Parathyroid adenoma (tissue), 2 donors: ENCODE results near the gene OR5L1.

Experiments
- H2AFZ ChIP-seq: fragments of 300-600 bp; sonication (generic); one replicate; pipeline ENCODE4 v1.7.0; 2017; ENCODE audit warnings: antibody characterized with exemption, mild to moderate bottlenecking
- H3K27ac ChIP-seq: fragments of 300-600 bp; sonication (generic); one replicate; pipeline ENCODE4 v1.7.0; 2017
- H3K27me3 ChIP-seq: fragments of 300-600 bp; sonication (generic); one replicate; pipeline ENCODE4 v1.7.0; 2017; ENCODE audit warnings: low read length; ENCODE audit not compliant: control insufficient read depth, insufficient read depth
- H3K36me3 ChIP-seq: fragments of 300-600 bp; sonication (generic); one replicate; pipeline ENCODE4 v1.7.0; 2017; ENCODE audit warnings: low read length; ENCODE audit not compliant: control insufficient read depth, insufficient read depth
- H3K4me1 ChIP-seq: fragments of 300-600 bp; sonication (generic); one replicate; pipeline ENCODE4 v1.7.0; 2017; ENCODE audit warnings: control low read depth
- H3K4me2 ChIP-seq: fragments of 300-600 bp; sonication (generic); one replicate; pipeline ENCODE4 v1.7.0; 2017; ENCODE audit warnings: low read length
- H3K4me3 ChIP-seq: fragments of 300-600 bp; sonication (generic); one replicate; pipeline ENCODE4 v1.7.0; 2017; ENCODE audit warnings: low read depth, low read length
- H3K79me2 ChIP-seq: fragments of 300-600 bp; sonication (generic); one replicate; pipeline ENCODE4 v1.7.0; 2017; ENCODE audit warnings: control low read depth
- H3K9ac ChIP-seq: fragments of 300-600 bp; sonication (generic); one replicate; pipeline ENCODE4 v1.7.0; 2017; ENCODE audit warnings: mild to moderate bottlenecking
- H3K9me3 ChIP-seq: fragments of 300-600 bp; sonication (generic); one replicate; pipeline ENCODE4 v1.7.0; 2017; ENCODE audit warnings: low read length; ENCODE audit not compliant: control insufficient read depth
- TF ChIP-seq, protein P1 (sequence below): fragments of 300-600 bp; sonication (generic); IDR thresholded peaks from one replicate; pipeline ENCODE4 v1.7.0; 2017; ENCODE audit warnings: antibody characterized with exemption, mild to moderate bottlenecking
- donor health status: primary hyperparathyroidism.

The OR5L1 gene

DNA sequence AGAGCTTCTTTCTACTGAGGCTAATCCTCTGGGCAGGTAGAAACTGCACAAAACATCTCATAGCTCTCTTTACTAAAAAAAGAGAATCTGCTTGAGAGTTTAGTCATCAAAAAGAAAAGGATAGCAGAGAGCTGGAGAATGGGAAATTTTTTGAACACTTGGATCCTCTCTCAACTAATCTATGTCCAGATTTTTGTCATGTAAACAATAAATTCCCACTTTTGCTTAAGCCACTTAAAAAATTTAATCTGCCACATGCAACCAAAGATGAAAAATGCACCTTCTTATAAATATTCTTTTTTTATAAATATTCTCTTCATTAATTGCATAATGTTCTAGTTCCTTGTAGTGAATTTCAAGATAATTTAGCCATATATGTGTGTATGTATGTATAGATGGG is 37.9 kb downstream of the OR5L1 start:
- no peak overlapping the region for H3K4me2 ChIP-seq
- H3K36me3 ChIP-seq, result no peaks in the 10 kb centered on the region
- H3K4me3 ChIP-seq, result no peak overlapping the region
- H2AFZ ChIP-seq, result no peak overlapping the region
- TF ChIP-seq, protein P1, sequence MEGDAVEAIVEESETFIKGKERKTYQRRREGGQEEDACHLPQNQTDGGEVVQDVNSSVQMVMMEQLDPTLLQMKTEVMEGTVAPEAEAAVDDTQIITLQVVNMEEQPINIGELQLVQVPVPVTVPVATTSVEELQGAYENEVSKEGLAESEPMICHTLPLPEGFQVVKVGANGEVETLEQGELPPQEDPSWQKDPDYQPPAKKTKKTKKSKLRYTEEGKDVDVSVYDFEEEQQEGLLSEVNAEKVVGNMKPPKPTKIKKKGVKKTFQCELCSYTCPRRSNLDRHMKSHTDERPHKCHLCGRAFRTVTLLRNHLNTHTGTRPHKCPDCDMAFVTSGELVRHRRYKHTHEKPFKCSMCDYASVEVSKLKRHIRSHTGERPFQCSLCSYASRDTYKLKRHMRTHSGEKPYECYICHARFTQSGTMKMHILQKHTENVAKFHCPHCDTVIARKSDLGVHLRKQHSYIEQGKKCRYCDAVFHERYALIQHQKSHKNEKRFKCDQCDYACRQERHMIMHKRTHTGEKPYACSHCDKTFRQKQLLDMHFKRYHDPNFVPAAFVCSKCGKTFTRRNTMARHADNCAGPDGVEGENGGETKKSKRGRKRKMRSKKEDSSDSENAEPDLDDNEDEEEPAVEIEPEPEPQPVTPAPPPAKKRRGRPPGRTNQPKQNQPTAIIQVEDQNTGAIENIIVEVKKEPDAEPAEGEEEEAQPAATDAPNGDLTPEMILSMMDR, result no peak
- H3K9ac ChIP-seq, result no peak overlapping the region
- H3K27me3 ChIP-seq, result no peaks in the 10 kb centered on the region
- no peak overlapping the region for H3K27ac ChIP-seq
- H3K9me3 ChIP-seq, result no peaks in the 10 kb centered on the region
- no peaks in the 10 kb centered on the region for H3K4me1 ChIP-seq
- H3K79me2 ChIP-seq, result no peaks in the 10 kb centered on the region

DNA sequence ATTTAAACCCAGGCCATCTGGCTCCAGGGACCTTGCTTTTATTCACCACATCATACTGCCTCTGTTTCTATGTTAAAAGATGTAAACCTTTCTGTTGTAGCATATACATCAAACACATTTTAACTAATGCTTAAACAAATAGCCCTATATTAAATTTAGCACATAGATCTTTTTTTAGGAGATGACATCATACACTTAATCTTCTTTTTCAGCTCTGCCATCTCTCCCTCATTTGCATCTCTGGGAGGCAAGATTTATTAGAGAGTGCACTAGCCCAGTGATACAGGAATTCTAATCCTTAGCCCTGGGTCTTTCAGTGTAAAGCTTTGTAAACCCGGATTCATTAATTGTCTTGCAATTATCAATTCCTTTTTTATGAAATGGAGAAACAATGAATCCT is 41.0 kb downstream of the OR5L1 start:
- no peak overlapping the region for H3K27ac ChIP-seq
- no peaks in the 10 kb centered on the region for H3K27me3 ChIP-seq
- no peak overlapping the region for H3K4me2 ChIP-seq
- TF ChIP-seq, protein P1, result no peak
- no peaks in the 10 kb centered on the region for H3K9me3 ChIP-seq
- no peak overlapping the region for H3K9ac ChIP-seq
- no peaks in the 10 kb centered on the region for H3K4me1 ChIP-seq
- H2AFZ ChIP-seq, result no peak overlapping the region
- H3K79me2 ChIP-seq, result no peaks in the 10 kb centered on the region
- H3K36me3 ChIP-seq, result no peaks in the 10 kb centered on the region
- no peak overlapping the region for H3K4me3 ChIP-seq

DNA sequence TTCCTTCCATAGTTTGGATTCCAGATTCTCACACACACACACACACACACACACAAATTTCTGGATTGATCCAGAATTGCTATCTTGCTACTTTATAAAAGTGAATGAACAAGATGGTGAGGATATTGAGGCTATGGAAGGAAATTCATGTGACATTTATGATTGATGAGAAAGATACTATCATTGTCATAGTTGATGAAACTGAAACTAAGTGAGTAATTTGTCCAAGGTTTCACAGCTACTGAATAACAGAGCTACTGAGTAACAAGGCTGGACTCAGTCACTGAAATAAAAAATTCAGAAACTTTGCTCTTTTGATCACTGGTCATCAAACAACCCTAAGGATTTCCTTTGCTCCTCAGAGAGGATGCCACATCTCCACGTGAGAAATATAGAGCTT is 43.5 kb downstream of the OR5L1 start:
- Histone ChIP-seq H3K79me2 (no peaks in the 10 kb centered on the region), H3K4me3 (no peak overlapping the region), H3K9ac (no peak overlapping the region), H3K9me3 (no peaks in the 10 kb centered on the region), H3K4me1 (no peaks in the 10 kb centered on the region), H3K27ac (no peak overlapping the region), H3K4me2 (no peak overlapping the region), H3K27me3 (no peaks in the 10 kb centered on the region), H2AFZ (no peak overlapping the region), H3K36me3 (no peaks in the 10 kb centered on the region)
- TF ChIP-seq, protein P1, result no peak
